ENCODE results near the gene ZHX3.

- no peak for TF ChIP-seq USF2 (CRISPR knock-in tag; IDR thresholded peaks at IDR 0.05)
- no peak for TF ChIP-seq CTCF (IDR thresholded peaks at IDR 0.05)
- no peak for TF ChIP-seq USF1 (CRISPR knock-in tag; IDR thresholded peaks at IDR 0.05)
- TF ChIP-seq NFE2L1 (CRISPR knock-in tag; IDR thresholded peaks at IDR 0.05): no peak
- TF ChIP-seq GABPB1 (CRISPR knock-in tag; IDR thresholded peaks at IDR 0.05): no peak
- TF ChIP-seq ZNF232 (CRISPR knock-in tag; IDR thresholded peaks at IDR 0.05): no peak
These were observed 45.2 kb downstream of the ZHX3 start for GRCh38 chr20:41272339-41272738.

Measured in WTC11 (cell line).